ENCODE results near the gene CASK. TPM values are rescaled to one million over a fixed set of nuclear protein-coding genes. Genes with fewer than 3 reads are reported as not detected.

The CASK gene
- total RNA-seq, 1 experiment from 2014 or later: 54.6 TPM

DNA sequence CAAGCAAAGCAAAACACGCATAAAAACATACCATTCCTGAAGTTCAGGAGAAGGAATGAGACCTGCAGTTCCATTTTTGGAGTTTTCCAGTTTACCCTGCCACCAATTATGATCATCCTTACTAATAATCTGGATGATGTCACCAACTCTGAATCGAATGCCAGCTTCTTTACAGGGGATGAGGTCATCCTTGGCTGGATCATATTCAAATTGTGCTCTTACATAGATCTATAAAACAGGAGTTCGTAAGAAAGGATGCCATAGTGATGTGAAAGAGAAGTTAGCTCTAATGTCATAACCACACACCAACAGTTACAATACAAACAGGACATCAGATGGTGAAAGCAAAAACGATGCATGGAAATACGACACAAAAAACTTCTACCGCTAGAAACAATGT is 369.7 kb downstream of the CASK start:
- DNase-seq (ENCODE audit: low spot score) (no peak), ATAC-seq (no peak)
- H3K4me1 Mint-ChIP-seq: peaks cover 5% of the 10 kb centered on the region
- H3K27me3 Mint-ChIP-seq (ENCODE audit: low read depth): no peaks in the 10 kb centered on the region
- CTCF ChIA-PET: no interaction called here
- no peak overlapping the region for H3K4me3 Mint-ChIP-seq
- POLR2A ChIA-PET: no interaction called here
- TF ChIP-seq ZNF671 (CRISPR knock-in tag; IDR thresholded peaks at IDR 0.05) (no peak), MYBL2 (CRISPR knock-in tag; IDR thresholded peaks at IDR 0.05) (no peak)
- no peaks in the 10 kb centered on the region for H3K9me3 Mint-ChIP-seq
- no peak overlapping the region for H3K27ac Mint-ChIP-seq
- 0 out of 2 replicates have a peak, but pooled peaks cover 2% of the 10 kb centered on the region for H3K36me3 Mint-ChIP-seq

DNA sequence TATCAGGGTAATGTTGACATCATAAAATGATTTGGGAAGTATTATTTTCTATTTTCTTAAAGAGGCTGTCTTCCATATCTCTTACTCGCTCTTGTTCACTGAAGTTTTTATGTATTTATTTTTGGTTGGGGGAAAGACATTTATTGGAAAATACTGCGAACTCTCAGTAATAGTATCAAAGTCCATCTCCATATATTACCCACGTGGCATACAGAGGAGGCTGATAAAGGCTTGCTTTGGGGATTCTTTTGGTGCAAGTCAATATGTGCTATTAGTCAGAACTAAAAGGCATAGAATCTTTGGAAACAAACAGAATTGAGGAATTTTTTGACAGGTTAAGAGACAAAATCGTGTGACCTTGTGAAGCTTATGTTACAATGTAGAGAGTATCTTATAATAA is 374.9 kb downstream of the CASK start:
- Mint-ChIP-seq H3K9me3 (no peaks in the 10 kb centered on the region), H3K27ac (no peak overlapping the region), H3K36me3 (peaks cover 5% of the 10 kb centered on the region; the same call in 1 of the 2 replicates), H3K4me1 (no peaks in the 10 kb centered on the region), H3K27me3 (ENCODE audit: low read depth) (no peaks in the 10 kb centered on the region), H3K4me3 (no peak overlapping the region)
- ChIA-PET CTCF (no interaction called here), POLR2A (no interaction called here)
- ATAC-seq: no peak
- TF ChIP-seq MXD4 (CRISPR knock-in tag; IDR thresholded peaks at IDR 0.05; ENCODE audit: borderline replicate concordance): no peak
- TF ChIP-seq, protein P1, sequence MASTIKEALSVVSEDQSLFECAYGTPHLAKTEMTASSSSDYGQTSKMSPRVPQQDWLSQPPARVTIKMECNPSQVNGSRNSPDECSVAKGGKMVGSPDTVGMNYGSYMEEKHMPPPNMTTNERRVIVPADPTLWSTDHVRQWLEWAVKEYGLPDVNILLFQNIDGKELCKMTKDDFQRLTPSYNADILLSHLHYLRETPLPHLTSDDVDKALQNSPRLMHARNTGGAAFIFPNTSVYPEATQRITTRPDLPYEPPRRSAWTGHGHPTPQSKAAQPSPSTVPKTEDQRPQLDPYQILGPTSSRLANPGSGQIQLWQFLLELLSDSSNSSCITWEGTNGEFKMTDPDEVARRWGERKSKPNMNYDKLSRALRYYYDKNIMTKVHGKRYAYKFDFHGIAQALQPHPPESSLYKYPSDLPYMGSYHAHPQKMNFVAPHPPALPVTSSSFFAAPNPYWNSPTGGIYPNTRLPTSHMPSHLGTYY (CRISPR knock-in tag; IDR thresholded peaks at IDR 0.05): no peak
- no peak for DNase-seq (ENCODE audit: low spot score)

DNA sequence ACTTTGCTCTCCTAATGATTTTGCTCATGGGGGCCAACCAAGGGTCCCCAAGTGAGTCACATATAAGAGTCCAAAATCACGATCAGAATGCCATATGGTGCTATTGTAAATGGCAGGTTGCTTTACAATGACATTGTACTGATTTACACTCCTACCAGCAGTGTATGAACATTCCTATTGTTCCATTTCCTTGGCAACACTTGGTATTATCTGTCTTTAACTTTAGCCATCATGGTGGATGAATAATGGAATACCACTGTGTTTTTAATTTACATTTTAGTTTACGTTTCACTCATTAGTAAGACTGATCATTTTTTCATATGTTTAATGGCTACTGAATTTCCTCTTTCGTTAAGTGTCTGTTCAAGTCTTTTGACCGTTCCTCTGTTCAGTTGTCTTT is 379.7 kb downstream of the CASK start:
- Mint-ChIP-seq H3K36me3 (peaks cover 8% of the 10 kb centered on the region), H3K4me3 (no peak overlapping the region), H3K27me3 (ENCODE audit: low read depth) (no peaks in the 10 kb centered on the region), H3K4me1 (peaks cover 4% of the 10 kb centered on the region; the same call in 1 of the 2 replicates), H3K27ac (no peak overlapping the region), H3K9me3 (no peaks in the 10 kb centered on the region)
- DNase-seq (ENCODE audit: low spot score): no peak
- ATAC-seq: no peak
- POLR2A ChIA-PET: no interaction called here
- TF ChIP-seq MYBL2 (CRISPR knock-in tag; IDR thresholded peaks at IDR 0.05) (no peak), TEAD1 (CRISPR knock-in tag; IDR thresholded peaks at IDR 0.05) (no peak), JAZF1 (CRISPR knock-in tag; IDR thresholded peaks at IDR 0.05) (no peak), ZNF396 (CRISPR knock-in tag; IDR thresholded peaks at IDR 0.05; ENCODE audit: borderline replicate concordance) (no peak), PRRX2 (CRISPR knock-in tag; IDR thresholded peaks at IDR 0.05) (no peak), NR3C1 (CRISPR knock-in tag; conservative IDR thresholded peaks at IDR 0.05; ENCODE audit: low read depth) (no peak), ZNF138 (CRISPR knock-in tag; conservative IDR thresholded peaks at IDR 0.05) (no peak), ESRRA (CRISPR knock-in tag; IDR thresholded peaks at IDR 0.05; ENCODE audit: borderline replicate concordance) (no peak), FOXP1 (CRISPR knock-in tag; IDR thresholded peaks at IDR 0.05; ENCODE audit: borderline replicate concordance) (no peak), NFE2L1 (CRISPR knock-in tag; IDR thresholded peaks at IDR 0.05) (no peak), JUN (CRISPR knock-in tag; IDR thresholded peaks at IDR 0.05) (no peak)
- TF ChIP-seq, protein P2, sequence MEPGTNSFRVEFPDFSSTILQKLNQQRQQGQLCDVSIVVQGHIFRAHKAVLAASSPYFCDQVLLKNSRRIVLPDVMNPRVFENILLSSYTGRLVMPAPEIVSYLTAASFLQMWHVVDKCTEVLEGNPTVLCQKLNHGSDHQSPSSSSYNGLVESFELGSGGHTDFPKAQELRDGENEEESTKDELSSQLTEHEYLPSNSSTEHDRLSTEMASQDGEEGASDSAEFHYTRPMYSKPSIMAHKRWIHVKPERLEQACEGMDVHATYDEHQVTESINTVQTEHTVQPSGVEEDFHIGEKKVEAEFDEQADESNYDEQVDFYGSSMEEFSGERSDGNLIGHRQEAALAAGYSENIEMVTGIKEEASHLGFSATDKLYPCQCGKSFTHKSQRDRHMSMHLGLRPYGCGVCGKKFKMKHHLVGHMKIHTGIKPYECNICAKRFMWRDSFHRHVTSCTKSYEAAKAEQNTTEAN (CRISPR knock-in tag; IDR thresholded peaks at IDR 0.05): no peak
- TF ChIP-seq, protein P3, sequence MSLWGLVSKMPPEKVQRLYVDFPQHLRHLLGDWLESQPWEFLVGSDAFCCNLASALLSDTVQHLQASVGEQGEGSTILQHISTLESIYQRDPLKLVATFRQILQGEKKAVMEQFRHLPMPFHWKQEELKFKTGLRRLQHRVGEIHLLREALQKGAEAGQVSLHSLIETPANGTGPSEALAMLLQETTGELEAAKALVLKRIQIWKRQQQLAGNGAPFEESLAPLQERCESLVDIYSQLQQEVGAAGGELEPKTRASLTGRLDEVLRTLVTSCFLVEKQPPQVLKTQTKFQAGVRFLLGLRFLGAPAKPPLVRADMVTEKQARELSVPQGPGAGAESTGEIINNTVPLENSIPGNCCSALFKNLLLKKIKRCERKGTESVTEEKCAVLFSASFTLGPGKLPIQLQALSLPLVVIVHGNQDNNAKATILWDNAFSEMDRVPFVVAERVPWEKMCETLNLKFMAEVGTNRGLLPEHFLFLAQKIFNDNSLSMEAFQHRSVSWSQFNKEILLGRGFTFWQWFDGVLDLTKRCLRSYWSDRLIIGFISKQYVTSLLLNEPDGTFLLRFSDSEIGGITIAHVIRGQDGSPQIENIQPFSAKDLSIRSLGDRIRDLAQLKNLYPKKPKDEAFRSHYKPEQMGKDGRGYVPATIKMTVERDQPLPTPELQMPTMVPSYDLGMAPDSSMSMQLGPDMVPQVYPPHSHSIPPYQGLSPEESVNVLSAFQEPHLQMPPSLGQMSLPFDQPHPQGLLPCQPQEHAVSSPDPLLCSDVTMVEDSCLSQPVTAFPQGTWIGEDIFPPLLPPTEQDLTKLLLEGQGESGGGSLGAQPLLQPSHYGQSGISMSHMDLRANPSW (CRISPR knock-in tag; conservative IDR thresholded peaks at IDR 0.05; ENCODE audit: low read depth): no peak
- TF ChIP-seq, protein P4, sequence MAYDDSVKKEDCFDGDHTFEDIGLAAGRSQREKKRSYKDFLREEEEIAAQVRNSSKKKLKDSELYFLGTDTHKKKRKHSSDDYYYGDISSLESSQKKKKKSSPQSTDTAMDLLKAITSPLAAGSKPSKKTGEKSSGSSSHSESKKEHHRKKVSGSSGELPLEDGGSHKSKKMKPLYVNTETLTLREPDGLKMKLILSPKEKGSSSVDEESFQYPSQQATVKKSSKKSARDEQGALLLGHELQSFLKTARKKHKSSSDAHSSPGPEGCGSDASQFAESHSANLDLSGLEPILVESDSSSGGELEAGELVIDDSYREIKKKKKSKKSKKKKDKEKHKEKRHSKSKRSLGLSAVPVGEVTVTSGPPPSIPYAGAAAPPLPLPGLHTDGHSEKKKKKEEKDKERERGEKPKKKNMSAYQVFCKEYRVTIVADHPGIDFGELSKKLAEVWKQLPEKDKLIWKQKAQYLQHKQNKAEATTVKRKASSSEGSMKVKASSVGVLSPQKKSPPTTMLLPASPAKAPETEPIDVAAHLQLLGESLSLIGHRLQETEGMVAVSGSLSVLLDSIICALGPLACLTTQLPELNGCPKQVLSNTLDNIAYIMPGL (CRISPR knock-in tag; IDR thresholded peaks at IDR 0.05): no peak
- TF ChIP-seq, protein P5, sequence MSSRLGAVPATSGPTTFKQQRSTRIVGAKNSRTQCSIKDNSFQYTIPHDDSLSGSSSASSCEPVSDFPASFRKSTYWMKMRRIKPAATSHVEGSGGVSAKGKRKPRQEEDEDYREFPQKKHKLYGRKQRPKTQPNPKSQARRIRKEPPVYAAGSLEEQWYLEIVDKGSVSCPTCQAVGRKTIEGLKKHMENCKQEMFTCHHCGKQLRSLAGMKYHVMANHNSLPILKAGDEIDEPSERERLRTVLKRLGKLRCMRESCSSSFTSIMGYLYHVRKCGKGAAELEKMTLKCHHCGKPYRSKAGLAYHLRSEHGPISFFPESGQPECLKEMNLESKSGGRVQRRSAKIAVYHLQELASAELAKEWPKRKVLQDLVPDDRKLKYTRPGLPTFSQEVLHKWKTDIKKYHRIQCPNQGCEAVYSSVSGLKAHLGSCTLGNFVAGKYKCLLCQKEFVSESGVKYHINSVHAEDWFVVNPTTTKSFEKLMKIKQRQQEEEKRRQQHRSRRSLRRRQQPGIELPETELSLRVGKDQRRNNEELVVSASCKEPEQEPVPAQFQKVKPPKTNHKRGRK (CRISPR knock-in tag; IDR thresholded peaks at IDR 0.05; ENCODE audit: borderline replicate concordance): no peak
- TF ChIP-seq, protein P6, sequence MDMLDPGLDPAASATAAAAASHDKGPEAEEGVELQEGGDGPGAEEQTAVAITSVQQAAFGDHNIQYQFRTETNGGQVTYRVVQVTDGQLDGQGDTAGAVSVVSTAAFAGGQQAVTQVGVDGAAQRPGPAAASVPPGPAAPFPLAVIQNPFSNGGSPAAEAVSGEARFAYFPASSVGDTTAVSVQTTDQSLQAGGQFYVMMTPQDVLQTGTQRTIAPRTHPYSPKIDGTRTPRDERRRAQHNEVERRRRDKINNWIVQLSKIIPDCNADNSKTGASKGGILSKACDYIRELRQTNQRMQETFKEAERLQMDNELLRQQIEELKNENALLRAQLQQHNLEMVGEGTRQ (CRISPR knock-in tag; IDR thresholded peaks at IDR 0.05): no peak
- CTCF ChIA-PET: no interaction called here

Data from WTC11 (cell line).